IPS DF 6.9 (cell line): ENCODE results near the gene FCMR.

ENCODE experiments used
- DNase-seq: peaks from one replicate; pipeline ENCODE4 v3.0.0-alpha.2; 2013; ENCODE audit warnings: low read depth, low spot score
- H3K27ac ChIP-seq: one replicate; pipeline ENCODE4 v1.5.1; 2013; ENCODE audit warnings: low read length, control low read depth
- H3K27me3 ChIP-seq: 2 replicates; pipeline ENCODE4 v1.6.1; 2013; ENCODE audit warnings: mild to moderate bottlenecking, low read length; ENCODE audit not compliant: control insufficient read depth, insufficient read depth
- H3K36me3 ChIP-seq: 2 replicates; pipeline ENCODE4 v1.6.1; 2013; ENCODE audit warnings: low read length; ENCODE audit not compliant: control insufficient read depth, insufficient read depth
- H3K4me1 ChIP-seq: 2 replicates; pipeline ENCODE4 v1.6.1; 2013; ENCODE audit warnings: low read length; ENCODE audit not compliant: control insufficient read depth, insufficient read depth
- H3K4me3 ChIP-seq: 2 replicates; pipeline ENCODE4 v1.5.1; 2013; ENCODE audit warnings: mild to moderate bottlenecking, low read length
- H3K9me3 ChIP-seq: 2 replicates; pipeline ENCODE4 v1.6.1; 2013; ENCODE audit warnings: low read length, inconsistent platforms; ENCODE audit not compliant: control insufficient read depth, insufficient read depth
- WGBS: extraction: QIAGEN DNeasy Blood & Tissue Kit; methylation state at CpG from one replicate; pipeline ENCODE4 v1.1.7; 2013; ENCODE audit warnings: mixed read lengths, missing lambda C conversion rate; ENCODE audit not compliant: insufficient read length, insufficient coverage; 5-methylcytosine and 5-hydroxymethylcytosine counted together

Gene FCMR

GRCh38 chr1:206900149-206900548, 21.6 kb downstream of the FCMR start:
- no peak for DNase-seq
- Histone ChIP-seq H3K36me3 (no peaks in the 10 kb centered on the region), H3K27me3 (no peaks in the 10 kb centered on the region), H3K4me3 (no peak overlapping the region), H3K9me3 (no peaks in the 10 kb centered on the region), H3K4me1 (no peaks in the 10 kb centered on the region), H3K27ac (no peak overlapping the region)
- WGBS: no CpG with 5 or more reads among the region's 7 CpGs

GRCh38 chr1:206899717-206900116, 22.0 kb downstream of the FCMR start:
- Histone ChIP-seq H3K4me1 (no peaks in the 10 kb centered on the region), H3K9me3 (no peaks in the 10 kb centered on the region), H3K27me3 (no peaks in the 10 kb centered on the region), H3K36me3 (no peaks in the 10 kb centered on the region), H3K27ac (no peak overlapping the region), H3K4me3 (no peak overlapping the region)
- DNase-seq: no peak
- no CpG with 5 or more reads among the region's 5 CpGs for WGBS

GRCh38 chr1:206898915-206899431, 22.8 kb downstream of the FCMR start:
- no CpG with 5 or more reads among the region's 13 CpGs for WGBS
- no peak for DNase-seq
- Histone ChIP-seq H3K36me3 (no peaks in the 10 kb centered on the region), H3K4me3 (no peak overlapping the region), H3K9me3 (no peaks in the 10 kb centered on the region), H3K27ac (no peak overlapping the region), H3K27me3 (no peaks in the 10 kb centered on the region), H3K4me1 (no peaks in the 10 kb centered on the region)

GRCh38 chr1:206898089-206898914, 23.4 kb downstream of the FCMR start:
- Histone ChIP-seq H3K9me3 (no peaks in the 10 kb centered on the region), H3K27ac (no peak overlapping the region), H3K4me1 (no peaks in the 10 kb centered on the region), H3K36me3 (no peaks in the 10 kb centered on the region), H3K4me3 (no peak overlapping the region), H3K27me3 (no peaks in the 10 kb centered on the region)
- DNase-seq: no peak
- WGBS: 100% methylated on average over 2 of the region's 11 CpGs

GRCh38 chr1:206897175-206897574, 24.6 kb downstream of the FCMR start, which contains the start of gene IL24:
TSS of gene IL24 (plus strand) at chr1:206897443. CDS start at chr1:206897833, 390 bp downstream.
- no CpG with 5 or more reads among the region's 4 CpGs for WGBS
- H3K9me3 ChIP-seq: no peaks in the 10 kb centered on the region
- H3K27me3 ChIP-seq: no peaks in the 10 kb centered on the region
- no peak within 1 kb of the TSS for H3K27ac ChIP-seq
- H3K4me1 ChIP-seq: no peaks in the 10 kb centered on the region
- no peaks in the 10 kb centered on the region for H3K36me3 ChIP-seq
- DNase-seq: no peak
- H3K4me3 ChIP-seq: no peak within 1 kb of the TSS

- Histone ChIP-seq H3K36me3 (no peaks in the 10 kb centered on the region), H3K27me3 (no peaks in the 10 kb centered on the region), H3K4me3 (no peak overlapping the region), H3K27ac (no peak overlapping the region), H3K4me1 (no peaks in the 10 kb centered on the region), H3K9me3 (no peaks in the 10 kb centered on the region)
- WGBS: no CpG with 5 or more reads among the region's 3 CpGs
- no peak for DNase-seq
Measured at GRCh38 chr1:206896261-206896660, 25.5 kb downstream of the FCMR start.

- no CpG with 5 or more reads among the region's 3 CpGs for WGBS
- H3K27me3 ChIP-seq: no peaks in the 10 kb centered on the region
- H3K4me3 ChIP-seq: no peak overlapping the region
Measured at GRCh38 chr1:206895837-206896242, 25.9 kb downstream of the FCMR start.

GRCh38 chr1:206895325-206895724, 26.4 kb downstream of the FCMR start:
- WGBS: no CpG with 5 or more reads among the region's 3 CpGs
- Histone ChIP-seq H3K4me1 (peaks cover 2% of the 10 kb centered on the region), H3K27me3 (no peaks in the 10 kb centered on the region), H3K4me3 (no peak overlapping the region), H3K27ac (no peak overlapping the region), H3K36me3 (no peaks in the 10 kb centered on the region), H3K9me3 (no peaks in the 10 kb centered on the region)
- no peak for DNase-seq

More at GRCh38 chr1:206895837-206896242, 25.9 kb downstream of the FCMR start:
- H3K27ac ChIP-seq: no peak overlapping the region
- H3K36me3 ChIP-seq: no peaks in the 10 kb centered on the region
- H3K4me1 ChIP-seq: no peaks in the 10 kb centered on the region
- DNase-seq: no peak
- no peaks in the 10 kb centered on the region for H3K9me3 ChIP-seq

- Histone ChIP-seq H3K36me3 (no peaks in the 10 kb centered on the region), H3K27ac (no peak overlapping the region), H3K4me3 (no peak overlapping the region), H3K27me3 (no peaks in the 10 kb centered on the region), H3K9me3 (no peaks in the 10 kb centered on the region), H3K4me1 (peaks cover 2% of the 10 kb centered on the region)
- WGBS: no CpG with 5 or more reads among the region's 2 CpGs
- DNase-seq: no peak
Measured at GRCh38 chr1:206893380-206893779, 28.4 kb downstream of the FCMR start.

GRCh38 chr1:206892351-206892984, 29.3 kb downstream of the FCMR start:
- Histone ChIP-seq H3K27ac (no peak overlapping the region), H3K9me3 (no peaks in the 10 kb centered on the region), H3K36me3 (no peaks in the 10 kb centered on the region), H3K27me3 (no peaks in the 10 kb centered on the region), H3K4me3 (no peak overlapping the region), H3K4me1 (peaks cover 2% of the 10 kb centered on the region)
- no peak for DNase-seq
- WGBS: no CpG with 5 or more reads among the region's 3 CpGs
